DMS153 treated with DMSO at 0.1 percent for 48 hours (cell line): ENCODE data around the gene CCDC120.

Experiments used
- DNase-seq: peaks from one replicate; lab custom pipeline; 2025; ENCODE audit not compliant: unreplicated experiment; lab: John Stamatoyannopoulos, UW

The CCDC120 gene

DNA sequence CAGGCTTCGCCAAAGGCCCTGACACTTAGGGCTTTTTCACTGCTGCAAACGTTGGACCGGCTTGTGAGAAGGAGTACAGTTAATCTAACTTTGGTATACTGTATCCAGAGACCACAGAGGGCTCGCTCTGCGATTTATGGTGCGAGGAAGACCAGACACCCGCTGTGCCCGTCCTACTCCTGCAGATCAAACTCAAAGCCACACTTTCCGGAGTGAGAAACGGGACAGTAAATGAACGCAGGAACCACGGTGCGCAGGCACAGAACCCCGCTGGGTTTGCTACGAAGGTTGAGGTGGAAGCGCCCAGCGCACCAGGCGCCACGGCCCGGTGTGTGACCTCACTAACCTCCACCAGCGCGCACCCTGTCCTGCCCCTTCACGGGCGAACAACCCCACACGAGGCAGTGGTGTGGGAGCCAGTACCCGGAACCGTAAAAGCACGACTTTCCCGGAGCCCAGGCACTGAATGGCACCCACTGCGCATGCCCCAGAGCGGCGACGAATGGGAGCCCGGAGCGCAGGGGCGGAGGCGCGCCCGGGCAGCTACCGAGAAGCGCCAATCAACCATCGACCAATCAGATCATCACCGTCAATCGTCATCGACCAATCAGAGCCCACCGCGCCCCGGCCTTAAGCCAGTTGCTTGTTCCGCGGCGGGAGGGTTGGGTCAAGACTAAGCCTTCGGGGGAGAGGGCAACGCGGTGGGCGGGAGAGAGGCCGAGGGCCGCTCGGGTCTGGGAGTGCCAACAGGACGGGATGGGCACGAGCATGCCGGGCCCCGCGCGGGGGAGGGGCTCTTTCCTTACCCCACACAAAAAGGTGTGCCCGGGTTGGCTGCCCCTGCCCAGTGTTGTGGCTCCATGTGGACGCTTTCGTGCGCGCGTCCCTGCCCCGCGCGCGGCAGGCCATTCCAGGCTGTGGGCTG lies 42.2 kb downstream of the CCDC120 start:
- DNase-seq = peak; percentile 79

- no peak for DNase-seq
Measured at GRCh38 chrX:49101629-49101984, 42.8 kb downstream of the CCDC120 start.

DNA sequence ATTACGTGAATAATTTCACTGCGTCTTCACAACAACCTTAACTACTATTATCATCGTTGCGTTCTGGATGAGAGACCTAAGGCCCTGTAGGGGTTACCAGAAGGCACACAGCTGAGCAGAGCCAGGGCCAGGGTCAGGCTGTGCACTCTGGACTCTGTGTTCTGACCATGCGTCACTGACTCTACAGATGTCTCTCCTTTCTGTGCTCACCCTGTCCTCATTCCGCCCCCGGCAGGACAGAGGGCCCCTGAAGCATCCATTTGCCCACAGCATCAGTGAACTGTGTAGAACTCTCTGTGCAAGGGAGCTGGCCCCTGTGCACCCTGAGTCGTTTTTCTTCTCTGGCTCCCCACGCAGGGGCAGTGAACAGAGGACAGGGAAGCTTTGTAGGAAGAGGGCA lies 43.4 kb downstream of the CCDC120 start:
- DNase-seq = no peak

DNA sequence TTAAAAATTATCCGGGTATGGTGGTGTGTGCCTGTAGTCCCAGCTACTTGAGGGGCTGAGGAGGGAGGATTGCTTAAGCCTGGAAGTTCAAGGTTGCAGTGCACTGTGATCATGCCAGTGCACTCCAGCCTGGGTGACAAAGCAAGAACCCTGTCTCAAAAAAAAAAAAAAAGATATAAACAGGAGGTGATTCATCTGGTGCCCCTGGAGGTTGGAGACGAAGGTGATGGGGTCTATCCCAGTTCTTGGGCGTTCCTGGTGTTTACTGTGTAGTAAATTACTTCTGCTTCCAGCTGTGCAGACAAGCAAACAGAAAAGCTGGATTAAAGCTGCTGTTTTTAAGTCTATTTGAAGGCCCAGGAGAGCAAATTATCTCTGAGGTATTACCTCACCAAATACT lies 44.8 kb downstream of the CCDC120 start:
- no peak for DNase-seq

GRCh38 chrX:49106296-49106695 lies 47.5 kb downstream of the CCDC120 start:
- no peak for DNase-seq

DNA sequence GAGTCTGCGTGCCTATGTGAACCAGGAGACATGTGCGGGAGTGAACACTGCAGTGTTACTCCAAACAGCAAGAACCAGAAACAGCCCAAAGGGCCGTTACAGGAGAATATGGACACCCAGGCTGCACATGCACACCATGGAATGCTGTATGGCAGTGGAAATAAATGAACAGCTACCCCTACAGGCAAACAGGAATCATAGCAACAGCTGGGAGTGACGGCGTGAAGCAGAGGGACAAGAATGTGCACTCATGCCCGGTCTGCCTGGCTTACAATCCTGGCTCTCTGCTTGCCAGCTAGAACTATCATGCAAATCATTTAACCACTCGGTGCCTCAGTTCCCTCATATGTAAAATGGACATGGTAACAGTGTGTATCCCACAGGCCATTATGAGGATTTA lies 48.1 kb downstream of the CCDC120 start:
- DNase-seq = no peak

GRCh38 chrX:49108641-49109040 lies 49.8 kb downstream of the CCDC120 start:
- no peak for DNase-seq

GRCh38 chrX:49110417-49110816 lies 51.6 kb downstream of the CCDC120 start:
- no peak for DNase-seq

- DNase-seq = no peak
Measured at GRCh38 chrX:49111791-49112190, 53.0 kb downstream of the CCDC120 start.

DNA sequence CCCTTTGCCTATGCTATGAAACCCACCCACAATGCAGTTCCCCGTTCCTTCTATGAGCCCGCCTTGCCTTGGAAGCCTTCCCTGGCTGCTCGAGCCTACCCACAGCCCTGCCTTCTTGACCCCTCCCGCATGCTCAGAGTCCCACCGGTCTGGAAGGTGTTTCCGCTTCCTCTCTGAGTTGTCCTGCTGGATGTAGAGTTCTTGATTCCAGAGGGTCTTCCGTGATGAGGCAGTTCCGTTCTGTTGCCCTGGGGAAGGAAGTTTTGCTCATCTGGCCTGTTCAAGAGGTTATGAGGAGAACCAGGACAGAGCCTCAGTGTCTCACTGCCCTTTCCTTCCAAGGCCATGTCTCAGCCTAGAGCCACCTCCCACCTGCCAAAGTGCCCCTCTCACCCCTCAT lies 57.3 kb downstream of the CCDC120 start:
- DNase-seq = no peak

GRCh38 chrX:49116716-49117115 lies 57.9 kb downstream of the CCDC120 start:
- DNase-seq = no peak

DNA sequence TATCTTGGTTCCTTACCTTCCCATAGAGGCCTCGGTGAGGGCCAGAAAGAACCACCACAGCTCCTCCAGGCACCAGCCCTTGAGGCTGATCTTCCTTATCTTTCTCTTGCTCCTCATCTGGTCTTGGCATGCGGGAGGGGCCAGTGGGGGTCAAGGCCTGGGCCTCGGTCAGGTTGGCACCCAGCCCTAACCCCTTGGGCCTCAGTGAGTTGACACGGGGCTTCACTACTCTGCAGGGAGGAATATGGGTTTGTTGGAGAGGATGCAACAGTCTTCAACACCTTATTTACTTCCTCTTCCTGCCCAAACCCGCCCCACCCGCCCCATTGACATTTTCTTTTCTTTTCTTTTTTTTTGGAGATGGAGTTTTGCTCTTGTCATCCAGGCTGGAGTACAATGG lies 58.8 kb downstream of the CCDC120 start:
- no peak for DNase-seq
